ENCODE data around the gene ARIH1. TPM values are rescaled to one million over a fixed set of nuclear protein-coding genes. Genes with fewer than 3 reads are reported as not detected.

The ARIH1 gene
- total RNA-seq, 2 donors from 2014 or later, result 28.6 to 88.4 TPM

- Histone ChIP-seq H3K36me3 (no peaks in the 10 kb centered on the region), H3K27me3 (replicated peaks; ENCODE audit: insufficient read depth) (no peaks in the 10 kb centered on the region), H3K4me1 (ENCODE audit: control insufficient read depth in 1 of 2, low read depth in 2 of 2) (peaks cover 27 to 55% of the 10 kb centered on the region in 2 donors), H3K9me3 (no peaks in the 10 kb centered on the region), H3K27ac (no peak overlapping the region), H3K4me3 (no peak overlapping the region)
- ATAC-seq (ENCODE audit: insufficient number of reproducible peaks, low FRiP score, low read depth), result no peak
- no peak for TF ChIP-seq CTCF (IDR thresholded peaks at IDR 0.05)
- no peak for DNase-seq (ENCODE audit: low spot score)
These were observed 13.1 kb downstream of the ARIH1 start for GRCh38 chr15:72487070-72487797.

GRCh38 chr15:72488558-72488957, 14.4 kb downstream of the ARIH1 start:
- Histone ChIP-seq H3K4me3 (no peak overlapping the region), H3K27ac (no peak overlapping the region), H3K36me3 (no peaks in the 10 kb centered on the region), H3K27me3 (replicated peaks; ENCODE audit: insufficient read depth) (no peaks in the 10 kb centered on the region), H3K4me1 (ENCODE audit: control insufficient read depth in 1 of 2, low read depth in 2 of 2) (peaks cover 36 to 55% of the 10 kb centered on the region in 2 donors), H3K9me3 (no peaks in the 10 kb centered on the region)
- DNase-seq (ENCODE audit: low spot score) (no peak), ATAC-seq (ENCODE audit: insufficient number of reproducible peaks, low FRiP score, low read depth) (no peak)
- TF ChIP-seq CTCF (IDR thresholded peaks at IDR 0.05), result no peak

GRCh38 chr15:72489943-72490554, 15.9 kb downstream of the ARIH1 start:
- ATAC-seq (ENCODE audit: insufficient number of reproducible peaks, low FRiP score, low read depth), result no peak
- Histone ChIP-seq H3K27me3 (replicated peaks; ENCODE audit: insufficient read depth) (no peaks in the 10 kb centered on the region), H3K4me3 (no peak overlapping the region), H3K4me1 (ENCODE audit: control insufficient read depth in 1 of 2, low read depth in 2 of 2) (peaks cover 43 to 62% of the 10 kb centered on the region in 2 donors), H3K27ac (no peak overlapping the region), H3K9me3 (no peaks in the 10 kb centered on the region), H3K36me3 (no peaks in the 10 kb centered on the region)
- DNase-seq (ENCODE audit: low spot score), result no peak
- no peak for TF ChIP-seq CTCF (IDR thresholded peaks at IDR 0.05)

GRCh38 chr15:72491768-72492167, 17.6 kb downstream of the ARIH1 start:
- no peak for TF ChIP-seq CTCF (IDR thresholded peaks at IDR 0.05)
- Histone ChIP-seq H3K27ac (no peak overlapping the region), H3K27me3 (replicated peaks; ENCODE audit: insufficient read depth) (no peaks in the 10 kb centered on the region), H3K4me1 (ENCODE audit: control insufficient read depth in 1 of 2, low read depth in 2 of 2) (peaks cover 50 to 61% of the 10 kb centered on the region in 2 donors), H3K4me3 (no peak overlapping the region), H3K36me3 (no peaks in the 10 kb centered on the region), H3K9me3 (no peaks in the 10 kb centered on the region)
- DNase-seq (ENCODE audit: low spot score), result no peak
- no peak for ATAC-seq (ENCODE audit: insufficient number of reproducible peaks, low FRiP score, low read depth)

GRCh38 chr15:72492733-72493132, 18.6 kb downstream of the ARIH1 start:
- no peak for ATAC-seq (ENCODE audit: insufficient number of reproducible peaks, low FRiP score, low read depth)
- no peaks in the 10 kb centered on the region for H3K9me3 ChIP-seq
- no peaks in the 10 kb centered on the region for H3K27me3 ChIP-seq (replicated peaks; ENCODE audit: insufficient read depth)
- H3K4me1 ChIP-seq (ENCODE audit: control insufficient read depth in 1 of 2, low read depth in 2 of 2), result peaks cover 42 to 57% of the 10 kb centered on the region in 2 donors
- no peak for DNase-seq (ENCODE audit: low spot score)
- H3K27ac ChIP-seq, result no peak overlapping the region
- no peak overlapping the region for H3K4me3 ChIP-seq
- TF ChIP-seq CTCF (IDR thresholded peaks at IDR 0.05), result no peak
- H3K36me3 ChIP-seq, result no peaks in the 10 kb centered on the region
